Panc1 (cell line): ENCODE results near the gene AFF4.

Experiments
- CTCF ChIP-seq: fragments of 450-650 bp; IDR thresholded peaks from 2 replicates; pipeline ENCODE4 v1.5.1; 2017; ENCODE audit warnings: mild to moderate bottlenecking
- POLR2AphosphoS5 ChIP-seq: IDR thresholded peaks from 2 replicates; pipeline ENCODE4 v1.6.1; 2012; ENCODE audit warnings: mild to moderate bottlenecking, low read depth, low read length, moderate library complexity
- SIN3A ChIP-seq: IDR thresholded peaks from 2 replicates; pipeline ENCODE4 v1.6.1; 2012; ENCODE audit warnings: low read depth, mild to moderate bottlenecking, low read length, moderate library complexity, borderline replicate concordance; ENCODE audit not compliant: insufficient read depth
- TCF7L2 ChIP-seq: IDR thresholded peaks from 2 replicates; pipeline ENCODE4 v1.6.1; 2011; ENCODE audit warnings: mild to moderate bottlenecking, low read depth, low read length, inconsistent platforms

DNA sequence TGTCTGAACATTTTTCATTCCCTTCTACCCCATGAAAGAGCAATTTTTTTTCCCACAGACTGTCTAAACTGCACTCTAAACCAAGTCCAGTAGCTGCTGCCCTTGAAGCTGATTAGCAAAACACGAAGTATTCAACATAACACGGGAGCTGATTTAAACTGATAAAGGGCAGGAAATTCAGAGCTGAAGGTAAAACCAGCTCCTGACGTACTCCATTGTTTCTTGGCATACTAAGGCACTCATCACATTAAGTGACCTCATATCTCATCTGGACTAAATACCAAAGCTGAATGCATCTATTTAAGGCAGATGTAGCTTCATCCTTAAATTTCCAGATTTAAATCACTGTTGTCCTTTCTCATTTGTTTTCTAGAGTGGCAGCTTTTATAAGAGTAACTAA, 109.1 kb downstream of the AFF4 start:
- no peak for TF ChIP-seq POLR2AphosphoS5
- TF ChIP-seq CTCF = no peak
- TF ChIP-seq SIN3A = no peak
- TF ChIP-seq TCF7L2 = no peak
